Measurements from ENCODE around the gene CFAP68.
A peak's percentile ranks its signal among the peaks of the same experiment; 100 is the strongest.
"Not testable (repeated sequence)": the region's sequence is repeated elsewhere in the genome, so short reads cannot be mapped to it uniquely, and the experiment has no call there.

Gene CFAP68

DNA sequence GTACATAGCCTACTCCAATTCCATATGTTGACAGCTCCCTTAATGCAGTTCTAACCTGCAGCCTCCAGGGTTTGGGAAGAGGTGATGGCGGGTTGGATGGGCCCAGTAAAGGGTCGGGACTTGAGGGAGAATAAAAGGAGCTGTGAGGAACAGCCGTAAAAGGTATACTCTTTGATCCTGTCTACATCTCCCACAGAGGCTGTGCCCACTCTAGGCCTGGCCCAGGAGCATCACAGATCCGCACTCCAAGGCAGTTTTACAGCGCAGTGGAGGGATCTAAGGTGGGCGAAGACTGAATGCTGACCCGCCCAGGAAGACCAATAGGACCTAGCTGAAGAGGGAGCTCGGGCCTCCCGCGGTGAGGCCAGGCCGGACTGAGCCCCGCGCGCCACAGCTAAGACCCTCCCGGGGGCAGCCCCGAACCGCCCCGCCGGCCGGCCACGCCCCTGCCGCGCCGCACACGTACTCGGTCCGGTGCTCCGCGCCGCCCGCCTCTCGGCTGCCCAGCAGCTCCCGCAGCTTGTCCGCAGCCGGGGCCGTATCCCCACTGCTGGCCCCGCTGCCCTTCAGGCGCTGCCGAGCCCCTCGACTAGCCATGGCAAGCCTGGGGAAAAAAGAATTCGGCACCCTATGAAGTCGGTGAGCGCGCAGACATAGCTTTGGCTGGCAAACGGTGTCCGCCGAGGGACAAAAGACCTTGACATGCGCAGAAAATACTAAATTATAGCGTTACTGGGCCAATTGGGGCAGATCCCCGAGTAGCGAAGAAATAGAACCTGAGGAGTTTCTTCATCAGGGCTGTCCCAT lies 8.3 kb upstream of the CFAP68 start, which contains the start of gene ALG9:
TSS of gene ALG9 (minus strand) at position 696 of the 807 bp plus-strand sequence. CDS start at position 597, 99 bp downstream.
- peak; percentile 73 for DNase-seq

DNA sequence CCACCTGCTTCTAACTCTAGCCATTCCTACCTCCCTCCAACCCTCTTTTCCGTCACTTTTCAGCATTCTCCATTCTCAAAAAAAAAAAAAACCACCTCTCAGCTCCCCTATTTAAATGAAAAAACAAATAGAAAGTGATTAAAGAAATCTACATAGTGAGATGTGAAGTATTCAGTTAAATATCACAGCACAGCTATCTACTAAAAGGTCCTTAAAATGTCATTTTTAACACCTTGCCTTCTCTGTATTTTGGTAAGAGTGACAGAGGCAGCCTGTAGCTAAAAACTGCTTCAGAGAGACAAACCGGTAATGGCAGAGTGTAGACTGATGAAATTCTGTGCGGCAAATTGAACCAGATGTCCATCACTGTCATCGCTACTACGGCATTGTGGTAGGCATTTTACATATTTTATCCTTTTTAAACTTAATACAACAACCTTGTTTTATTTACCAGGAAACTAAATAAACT lies 7.6 kb upstream of the CFAP68 start:
- no peak for DNase-seq

DNA sequence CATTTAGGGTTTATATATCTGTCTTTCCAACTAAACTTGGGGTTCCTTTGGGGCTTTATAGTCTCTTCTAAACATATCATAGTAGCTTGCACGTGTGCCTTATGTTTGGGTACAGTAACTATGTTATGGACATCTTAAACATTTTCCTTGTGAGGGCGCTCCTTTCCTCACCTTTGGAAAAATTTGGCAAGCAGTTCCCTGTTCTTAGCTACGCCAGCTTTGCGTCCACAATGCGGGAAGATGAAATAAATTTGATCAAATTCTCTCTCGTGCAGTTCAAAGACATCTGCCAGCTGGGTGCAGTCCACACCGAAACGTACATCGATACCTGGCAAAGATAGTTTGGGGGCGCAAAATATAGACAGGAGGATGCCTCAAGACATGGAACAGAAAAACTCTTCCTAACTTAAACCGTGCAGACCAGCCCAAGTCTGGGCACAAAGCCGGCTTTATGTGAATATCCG lies 924 bp upstream of the CFAP68 start:
- DNase-seq, result peak; percentile 37

DNA sequence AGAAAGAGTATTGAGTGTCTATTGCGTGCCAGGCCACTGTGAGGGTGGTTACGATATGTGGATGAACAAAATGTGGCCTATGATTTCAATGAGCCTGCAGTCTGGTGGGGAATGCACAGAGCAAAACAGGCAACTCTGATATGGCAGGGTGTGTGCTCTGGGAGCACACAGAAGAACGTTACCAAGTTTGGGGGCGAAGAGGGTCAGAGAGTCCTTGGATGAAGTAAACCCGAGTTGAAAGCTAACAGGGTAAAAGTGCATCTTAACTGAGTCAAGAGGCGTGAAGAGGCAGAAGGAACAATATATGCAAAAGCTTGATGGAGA lies 258 bp downstream of the CFAP68 start:
- no peak for DNase-seq

DNA sequence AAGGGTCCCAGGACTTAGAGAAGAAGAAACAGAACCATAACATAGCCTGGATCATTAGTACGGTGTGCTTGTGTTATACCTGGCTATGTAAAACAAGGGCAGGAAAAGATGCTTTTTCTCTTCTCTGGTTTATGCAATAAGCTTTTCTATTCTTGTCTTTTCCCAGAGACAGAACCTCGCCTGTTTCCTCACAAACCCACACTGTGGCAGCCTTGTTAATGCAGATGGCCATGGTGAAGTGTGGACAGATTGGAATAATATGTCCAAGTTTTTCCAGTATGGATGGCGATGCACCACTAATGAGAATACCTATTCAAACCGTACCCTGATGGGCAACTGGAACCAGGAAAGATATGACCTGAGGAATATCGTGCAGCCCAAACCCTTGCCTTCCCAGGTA lies 2.9 kb downstream of the CFAP68 start:
- no peak for DNase-seq

DNA sequence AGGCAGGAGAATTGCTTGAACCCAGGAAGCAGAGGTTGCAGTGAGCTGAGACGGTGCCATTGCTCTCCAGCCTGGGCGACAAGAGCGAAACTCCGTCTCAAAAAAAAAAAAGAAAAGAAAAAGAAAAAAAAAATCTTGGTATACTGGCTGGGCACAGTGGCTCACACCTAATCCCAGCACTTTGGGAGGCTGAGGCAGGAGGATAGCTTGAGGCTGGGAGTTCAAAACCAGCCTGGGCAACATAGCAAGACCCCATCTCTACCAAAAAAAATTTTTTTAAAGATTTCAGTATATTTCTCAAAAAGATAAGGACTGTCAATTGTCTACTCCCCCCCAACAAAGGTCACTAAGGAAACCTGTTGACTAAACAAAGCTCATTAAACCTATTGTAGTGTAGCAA lies 5.7 kb downstream of the CFAP68 start:
- not testable (repeated sequence) for DNase-seq

DNA sequence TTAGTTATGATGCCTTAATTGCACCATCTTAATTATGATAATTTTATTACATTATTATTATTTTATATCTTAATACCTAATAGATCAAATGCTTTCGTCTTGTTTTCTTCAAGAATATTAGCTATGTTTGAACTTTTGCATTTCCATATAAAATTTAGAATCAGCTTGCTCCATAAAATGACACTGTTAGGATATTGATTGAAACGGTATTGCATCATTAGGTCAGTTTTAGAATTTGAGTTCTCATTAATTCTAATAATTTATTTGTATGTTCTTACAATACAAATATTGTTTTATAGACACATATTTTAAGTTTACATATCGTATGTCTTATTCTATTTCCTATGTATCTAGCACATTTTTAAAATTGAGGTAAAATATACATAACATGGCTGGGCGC lies 6.7 kb downstream of the CFAP68 start:
- no peak for DNase-seq

DNA sequence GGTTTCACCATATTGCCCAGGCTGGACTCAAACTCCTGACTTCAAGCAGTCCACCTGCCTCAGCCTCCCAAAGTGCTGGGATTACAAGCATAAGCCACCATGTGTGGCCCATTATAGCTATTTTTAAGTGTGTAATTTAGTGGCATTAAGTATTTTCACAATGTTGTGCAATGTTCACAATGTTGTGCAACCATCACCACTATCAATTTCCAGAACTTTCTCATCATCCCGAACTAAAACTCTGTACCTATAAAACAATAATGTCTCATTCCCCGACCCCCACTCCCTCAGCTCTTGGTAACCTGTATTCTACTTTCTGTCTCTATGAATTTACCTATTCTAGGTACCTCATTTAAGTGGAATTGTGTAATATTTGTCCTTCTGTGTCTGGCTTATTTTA lies 7.5 kb downstream of the CFAP68 start:
- no peak for DNase-seq

DNA sequence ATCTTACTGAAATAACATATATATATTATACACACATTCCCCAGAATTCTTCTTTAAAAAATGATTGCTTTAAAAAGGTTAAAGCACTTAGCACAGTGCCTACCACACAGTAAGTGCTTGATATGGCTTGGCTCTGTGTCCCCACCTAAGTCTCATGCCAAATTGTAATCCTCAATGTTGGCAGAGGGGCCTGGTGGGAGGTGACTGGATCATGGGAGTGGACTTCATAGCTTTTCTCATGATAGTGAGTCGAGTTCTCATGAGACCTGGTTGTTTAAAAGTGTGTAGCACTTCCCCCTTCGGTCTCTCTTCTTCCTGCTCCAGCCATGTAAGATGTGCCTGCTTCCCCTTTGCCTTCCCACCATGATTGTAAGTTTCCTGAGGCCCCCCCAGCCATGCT lies 26.1 kb downstream of the CFAP68 start:
- DNase-seq, result no peak

DNA sequence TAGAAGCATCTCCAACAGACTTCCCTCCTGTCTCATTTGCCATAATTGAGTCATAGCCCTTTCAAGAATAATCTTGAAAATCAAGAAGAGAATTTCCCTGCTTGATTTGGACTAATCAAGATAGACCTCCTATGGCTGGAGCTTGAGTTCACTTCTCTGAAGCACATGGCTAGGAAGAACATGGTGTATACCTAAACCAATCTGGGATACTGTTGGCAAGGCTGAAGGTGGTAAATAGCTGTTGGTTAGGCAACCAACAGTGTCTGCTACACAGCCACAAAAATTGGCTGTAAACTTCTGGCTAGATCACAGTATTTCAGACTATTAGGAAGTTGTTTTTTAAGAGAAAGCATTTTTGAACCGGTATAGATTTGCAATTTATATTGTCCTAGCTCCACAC lies 27.3 kb downstream of the CFAP68 start:
- DNase-seq, result no peak

DNA sequence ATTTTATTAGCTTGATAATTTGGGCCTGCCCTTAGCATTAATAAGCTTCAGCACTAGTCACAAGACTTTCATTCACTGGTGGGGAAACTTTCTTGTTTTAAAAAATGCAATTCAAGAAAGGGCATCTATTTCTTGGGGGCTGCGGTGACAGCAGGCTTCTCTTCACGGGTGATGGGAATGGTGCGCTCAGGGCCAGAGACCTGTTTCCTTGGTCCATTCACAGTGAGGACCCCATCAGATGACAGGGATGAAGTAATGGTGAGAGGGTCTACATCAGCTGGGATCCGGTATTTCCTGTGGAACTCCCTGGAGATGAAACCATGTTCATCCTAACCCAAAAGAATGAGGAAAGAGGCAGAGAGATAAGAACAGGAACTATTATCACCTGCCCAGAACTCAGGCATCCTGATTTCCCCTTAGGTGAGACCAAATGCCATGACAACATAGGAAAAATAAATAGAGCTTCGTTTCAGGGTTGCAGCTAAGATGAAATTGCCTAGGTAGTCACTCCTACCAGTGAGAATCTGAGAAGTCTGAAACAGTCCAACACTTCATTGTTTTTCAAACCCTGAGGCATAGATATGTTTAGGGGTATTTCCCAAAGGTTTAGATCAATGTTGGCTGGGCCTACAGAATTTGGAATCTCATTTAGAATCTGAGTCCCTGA lies 29.4 kb downstream of the CFAP68 start:
- DNase-seq, result no peak

DNA sequence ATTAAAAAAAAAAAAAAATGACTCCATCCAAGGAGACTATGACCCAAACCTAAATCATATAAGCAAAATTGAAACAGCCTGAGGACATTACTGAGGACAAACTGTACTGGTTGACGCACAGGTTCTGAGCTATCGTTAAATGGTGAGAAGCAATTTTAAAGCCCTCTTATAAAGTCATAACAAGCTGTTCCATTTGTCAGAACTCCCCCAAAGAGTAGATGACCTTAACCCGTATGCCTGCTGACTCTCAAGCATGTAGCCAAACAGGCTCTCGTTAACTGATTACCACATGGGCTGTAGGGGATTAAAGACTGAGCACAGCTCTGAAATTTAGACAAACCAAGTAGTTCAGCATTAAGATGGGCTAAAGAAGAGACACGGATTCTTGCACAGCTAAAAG lies 30.0 kb downstream of the CFAP68 start:
- DNase-seq, result no peak

DNA sequence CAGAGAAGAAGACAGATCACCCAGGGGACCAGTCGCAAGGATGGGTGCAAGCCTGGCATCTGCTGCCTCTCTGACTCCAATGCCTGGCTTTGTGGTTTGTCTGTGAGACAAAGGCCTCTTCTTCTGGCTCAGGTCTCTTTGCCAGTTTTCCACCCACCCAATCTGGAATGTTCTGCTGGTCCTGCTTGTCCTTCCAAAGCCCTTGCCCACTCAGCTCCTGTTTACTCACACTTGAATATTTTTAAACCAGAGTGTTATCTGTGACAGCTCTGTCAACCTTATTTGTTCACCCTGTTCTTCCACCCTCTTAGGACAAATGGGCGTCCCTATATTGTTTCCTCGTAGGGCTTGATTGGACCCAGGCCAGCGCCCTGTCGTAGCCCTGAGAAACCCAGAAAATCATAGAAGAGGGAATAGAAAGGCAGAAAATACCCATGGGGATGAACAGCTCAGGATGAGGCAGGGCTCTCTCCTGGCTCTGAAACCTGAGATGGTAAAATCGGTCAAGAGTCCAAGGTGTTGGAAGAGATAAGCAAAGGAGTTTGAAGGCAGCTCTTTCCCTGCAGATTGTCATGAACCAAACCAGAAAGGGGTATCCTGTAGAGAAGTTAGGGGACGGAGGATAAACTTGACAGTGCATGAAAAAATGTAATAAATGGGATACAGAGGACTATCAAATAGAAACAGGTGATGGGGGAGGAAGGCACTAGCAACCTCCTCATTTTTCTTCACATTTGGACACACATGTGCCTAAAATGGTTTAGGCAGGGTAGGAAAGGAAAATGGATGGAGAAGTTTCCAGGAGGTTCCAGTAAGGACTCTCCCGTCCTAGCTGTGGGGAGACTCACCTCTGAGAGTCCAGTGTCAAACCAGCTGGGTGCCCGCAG lies 31.6 kb downstream of the CFAP68 start:
- no peak for DNase-seq

DNA sequence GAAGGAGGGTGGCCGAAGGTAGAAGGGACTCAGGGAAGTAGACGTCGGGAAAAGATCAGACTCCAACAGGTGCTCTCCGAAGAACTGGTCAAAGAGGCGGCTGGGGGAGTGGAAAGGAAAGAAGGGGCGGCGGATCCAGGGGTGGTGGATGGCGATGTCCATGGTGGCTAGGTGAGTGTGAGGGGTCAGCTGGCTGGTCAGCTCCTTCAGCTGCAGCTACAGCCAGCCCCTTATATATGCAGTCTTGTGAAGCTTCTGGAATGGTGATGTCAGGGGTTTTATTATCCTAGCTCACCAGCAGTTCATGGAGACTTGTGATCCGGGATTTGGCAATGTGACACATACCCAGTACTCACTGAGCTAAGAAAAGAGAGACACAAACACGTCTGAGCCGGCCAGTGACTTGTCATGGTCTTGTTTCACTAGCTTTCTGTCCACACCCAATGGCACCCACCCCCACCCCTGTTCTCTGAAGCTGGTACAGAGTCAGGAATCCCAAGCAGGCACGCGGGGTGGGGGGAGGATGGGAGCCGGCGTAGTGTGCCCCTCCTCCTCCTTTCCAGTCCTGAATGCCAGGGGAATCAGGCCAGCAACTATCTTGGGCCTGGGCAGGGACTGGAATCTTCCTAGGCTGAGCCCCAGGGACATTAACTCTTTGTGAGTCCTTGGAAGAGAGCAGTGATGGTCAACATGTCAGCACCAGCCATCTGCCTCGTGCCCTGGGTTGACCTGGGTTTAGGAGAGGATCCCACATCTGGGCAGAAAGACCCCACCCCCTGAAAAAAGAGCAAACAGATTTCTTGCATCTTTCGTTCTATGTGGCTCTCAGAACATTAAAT lies 32.4 kb downstream of the CFAP68 start, which contains the start of gene CRYAB:
TSS of gene CRYAB (minus strand) at position 208 of the 839 bp plus-strand sequence. CDS start at position 162, 46 bp downstream.
- no peak for DNase-seq

DNA sequence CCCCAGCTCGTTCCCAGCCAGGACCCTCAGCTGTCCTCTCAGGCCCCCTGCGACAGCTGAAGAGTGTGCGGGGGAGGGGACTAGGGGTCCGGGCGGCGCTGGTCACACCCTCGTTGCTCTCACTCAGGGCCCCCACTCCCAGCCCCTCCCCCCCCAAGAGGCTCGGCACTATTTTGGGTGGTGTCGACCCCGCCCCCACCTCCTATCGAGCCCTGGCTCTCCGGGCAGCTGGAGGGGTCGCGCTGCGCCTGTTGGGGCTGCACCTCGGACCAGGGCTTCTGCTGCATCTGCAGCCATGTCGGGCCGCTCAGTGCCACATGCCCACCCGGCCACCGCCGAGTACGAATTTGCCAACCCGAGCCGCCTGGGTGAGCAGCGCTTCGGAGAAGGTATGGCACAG lies 33.2 kb downstream of the CFAP68 start, which contains the start of gene HSPB2:
TSS of gene HSPB2 (plus strand) at position 200 of the 400 bp plus-strand sequence. CDS start at position 296, 96 bp downstream.
- DNase-seq, result no peak

DNA sequence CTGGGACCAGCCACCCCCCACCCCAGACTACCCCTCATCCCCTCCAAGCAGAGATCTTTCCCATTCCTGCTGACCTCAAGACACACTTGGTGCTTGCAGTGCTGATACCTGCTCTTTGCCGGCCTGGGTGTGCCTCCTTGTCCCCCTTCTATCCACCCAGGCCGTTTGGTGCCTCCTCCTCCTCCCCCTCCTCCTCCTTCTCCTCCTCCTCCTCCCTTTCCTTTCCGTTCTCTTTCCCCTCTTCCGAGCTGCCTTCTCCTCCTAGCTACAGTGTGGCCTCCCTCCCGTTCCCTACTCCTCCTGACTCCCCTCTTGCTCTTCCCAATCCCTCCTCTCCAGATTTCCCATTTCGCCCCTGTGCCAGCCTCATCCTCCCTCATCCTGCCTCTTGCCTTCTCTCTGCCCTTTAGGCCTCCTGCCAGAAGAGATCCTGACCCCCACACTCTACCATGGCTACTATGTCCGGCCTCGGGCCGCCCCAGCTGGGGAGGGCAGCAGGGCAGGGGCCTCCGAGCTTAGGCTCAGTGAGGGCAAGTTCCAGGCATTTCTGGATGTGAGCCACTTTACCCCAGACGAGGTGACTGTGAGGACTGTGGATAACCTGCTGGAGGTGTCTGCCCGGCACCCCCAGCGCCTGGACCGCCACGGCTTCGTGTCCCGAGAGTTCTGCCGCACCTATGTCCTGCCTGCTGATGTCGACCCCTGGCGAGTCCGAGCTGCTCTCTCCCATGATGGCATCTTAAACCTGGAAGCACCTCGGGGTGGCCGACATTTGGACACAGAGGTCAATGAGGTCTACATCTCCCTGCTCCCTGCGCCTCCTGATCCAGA lies 33.9 kb downstream of the CFAP68 start:
- DNase-seq, result no peak

DNA sequence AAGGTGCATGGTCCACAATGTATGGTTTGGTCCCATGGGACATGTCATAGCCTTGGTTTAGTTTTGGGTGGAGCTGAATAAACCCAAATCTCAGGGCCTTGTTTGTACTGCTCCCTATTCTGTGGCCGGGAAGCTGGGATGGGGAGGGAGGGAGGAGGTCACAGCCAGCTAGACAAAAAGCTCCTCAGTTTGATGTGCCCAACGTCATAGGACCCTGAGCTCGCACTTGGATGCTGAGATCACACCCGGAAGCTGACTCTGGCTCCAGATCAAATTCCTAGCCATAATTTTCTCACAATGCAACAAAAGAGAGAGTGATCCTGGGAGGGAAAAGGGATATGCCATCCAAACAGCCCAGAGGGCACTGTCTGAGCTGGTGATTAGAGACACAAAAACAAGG lies 34.7 kb downstream of the CFAP68 start:
- no peak for DNase-seq

DNA sequence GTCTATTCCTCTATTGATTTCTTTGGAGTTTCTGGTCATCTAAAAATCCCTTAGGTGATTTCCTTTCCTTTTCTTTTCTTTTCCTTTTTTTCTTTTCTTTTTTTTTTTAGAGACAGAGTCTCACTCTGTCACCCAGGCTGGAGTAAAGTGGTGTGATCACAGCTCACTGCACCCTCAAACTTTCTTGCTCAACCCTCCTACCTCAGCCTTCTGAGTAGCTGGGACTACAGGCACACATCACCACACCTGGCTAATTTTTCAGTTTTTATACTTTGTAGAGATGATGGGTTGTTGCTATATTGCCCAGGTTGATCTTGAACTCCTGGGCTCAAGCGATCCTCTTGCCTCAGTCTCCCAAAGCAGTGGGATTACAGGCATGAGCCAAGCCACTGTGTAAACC lies 37.4 kb downstream of the CFAP68 start:
- no peak for DNase-seq

DNA sequence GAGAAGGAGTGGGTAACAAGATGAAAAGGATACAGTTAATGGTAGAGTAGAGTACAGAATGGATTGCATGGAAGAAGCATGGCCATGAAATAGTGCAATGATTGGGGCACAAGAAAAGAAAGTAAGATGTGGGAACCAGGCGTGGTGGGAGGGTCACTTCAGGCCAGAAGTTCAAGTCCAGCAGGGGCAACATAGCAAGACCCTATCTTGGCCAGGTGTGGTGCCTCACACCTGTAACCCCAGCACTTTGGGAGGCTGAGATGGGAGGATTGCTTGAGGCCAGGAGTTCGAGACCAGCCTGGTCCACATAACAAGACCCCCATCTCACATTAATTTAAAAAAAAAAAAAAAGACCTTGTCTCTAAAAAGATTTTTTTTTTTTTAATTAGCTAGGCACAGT lies 38.0 kb downstream of the CFAP68 start:
- no peak for DNase-seq

DNA sequence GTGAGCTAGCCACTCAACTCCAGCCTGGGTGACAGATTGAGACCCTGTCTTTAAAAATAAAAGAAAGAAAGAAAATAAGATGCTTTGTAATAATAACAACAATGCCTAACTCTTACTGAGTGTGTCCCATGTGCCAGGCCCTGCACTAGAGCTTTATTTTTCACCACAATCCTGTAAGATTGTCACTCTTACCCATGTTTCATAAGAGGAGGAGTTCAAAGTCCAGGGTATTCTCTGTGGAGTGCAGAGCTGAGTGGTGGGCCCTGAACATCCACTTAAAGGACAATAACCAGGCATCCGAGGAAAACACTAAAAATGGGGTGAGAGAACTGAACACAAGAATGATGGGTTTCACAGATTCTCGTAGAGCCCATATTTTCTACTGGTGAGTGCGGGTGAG lies 38.4 kb downstream of the CFAP68 start:
- no peak for DNase-seq

Data from NCI-H1105 (cell line).